NCI-H460 (cell line): ENCODE data around the gene PLA2G4F. TPM values are rescaled to one million over a fixed set of nuclear protein-coding genes. Genes with fewer than 3 reads are reported as not detected.

ENCODE experiments used
- DNase-seq: peaks from one replicate; pipeline ENCODE4 v3.0.0-alpha.2; 2016; ENCODE audit warnings: low read depth; ENCODE audit errors: extremely low read depth
- polyA plus RNA-seq: library from polyadenylated mRNA; depleted of rRNA; stranded (reverse); fragments of >200 nt; gene quantifications from 2 replicates; pipeline ENCODE4 v1.2.3, GENCODE V29; 2014; cell fraction: nucleus; rRNA removed
- total RNA-seq: library from RNA; depleted of rRNA; stranded (reverse); fragments of >200 nt; shearing (Covaris generic); gene quantifications from 2 replicates; pipeline ENCODE4 v1.2.3, GENCODE V29; 2014; rRNA removed

Gene PLA2G4F, protein sequence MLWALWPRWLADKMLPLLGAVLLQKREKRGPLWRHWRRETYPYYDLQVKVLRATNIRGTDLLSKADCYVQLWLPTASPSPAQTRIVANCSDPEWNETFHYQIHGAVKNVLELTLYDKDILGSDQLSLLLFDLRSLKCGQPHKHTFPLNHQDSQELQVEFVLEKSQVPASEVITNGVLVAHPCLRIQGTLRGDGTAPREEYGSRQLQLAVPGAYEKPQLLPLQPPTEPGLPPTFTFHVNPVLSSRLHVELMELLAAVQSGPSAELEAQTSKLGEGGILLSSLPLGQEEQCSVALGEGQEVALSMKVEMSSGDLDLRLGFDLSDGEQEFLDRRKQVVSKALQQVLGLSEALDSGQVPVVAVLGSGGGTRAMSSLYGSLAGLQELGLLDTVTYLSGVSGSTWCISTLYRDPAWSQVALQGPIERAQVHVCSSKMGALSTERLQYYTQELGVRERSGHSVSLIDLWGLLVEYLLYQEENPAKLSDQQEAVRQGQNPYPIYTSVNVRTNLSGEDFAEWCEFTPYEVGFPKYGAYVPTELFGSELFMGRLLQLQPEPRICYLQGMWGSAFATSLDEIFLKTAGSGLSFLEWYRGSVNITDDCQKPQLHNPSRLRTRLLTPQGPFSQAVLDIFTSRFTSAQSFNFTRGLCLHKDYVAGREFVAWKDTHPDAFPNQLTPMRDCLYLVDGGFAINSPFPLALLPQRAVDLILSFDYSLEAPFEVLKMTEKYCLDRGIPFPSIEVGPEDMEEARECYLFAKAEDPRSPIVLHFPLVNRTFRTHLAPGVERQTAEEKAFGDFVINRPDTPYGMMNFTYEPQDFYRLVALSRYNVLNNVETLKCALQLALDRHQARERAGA
- not detected in 2 replicates for total RNA-seq
- not detected in 2 replicates for polyA plus RNA-seq

DNA sequence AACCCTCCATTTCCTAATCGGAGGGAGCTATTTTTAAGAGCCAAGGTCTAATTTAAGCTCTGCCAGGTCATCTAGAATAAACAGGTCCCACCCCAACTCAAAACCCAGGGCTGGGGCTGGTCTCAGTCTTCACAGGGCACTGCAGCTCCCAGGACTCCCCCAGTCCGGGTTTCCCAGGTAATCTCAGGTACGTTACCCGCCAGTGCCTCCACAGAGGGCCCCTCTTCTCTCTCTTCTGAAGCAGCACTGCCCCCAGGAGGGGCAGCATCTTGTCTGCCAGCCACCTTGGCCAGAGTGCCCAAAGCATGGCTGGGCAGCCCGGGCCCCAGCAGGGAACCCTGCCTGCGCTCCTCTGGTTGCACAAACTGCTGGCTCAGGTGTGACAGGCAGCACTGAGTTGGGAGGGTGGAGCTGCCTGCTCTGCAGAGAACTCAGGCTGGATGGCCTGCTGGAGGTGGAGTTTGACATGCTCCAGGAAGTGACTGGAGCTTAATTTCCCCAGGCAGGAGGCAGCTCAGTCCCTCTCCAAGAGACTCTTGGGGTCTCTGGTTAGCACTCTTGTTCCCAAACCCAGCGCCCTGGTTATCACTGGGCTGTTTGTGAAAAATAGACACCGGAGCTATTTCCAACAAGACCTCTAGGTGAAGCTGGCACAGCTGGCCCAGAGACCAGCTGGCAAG, at the start of gene PLA2G4F:
TSS of gene PLA2G4F (minus strand) at position 394 of the 680 bp plus-strand sequence. CDS start at position 307, 87 bp downstream.
- DNase-seq = no peak

DNA sequence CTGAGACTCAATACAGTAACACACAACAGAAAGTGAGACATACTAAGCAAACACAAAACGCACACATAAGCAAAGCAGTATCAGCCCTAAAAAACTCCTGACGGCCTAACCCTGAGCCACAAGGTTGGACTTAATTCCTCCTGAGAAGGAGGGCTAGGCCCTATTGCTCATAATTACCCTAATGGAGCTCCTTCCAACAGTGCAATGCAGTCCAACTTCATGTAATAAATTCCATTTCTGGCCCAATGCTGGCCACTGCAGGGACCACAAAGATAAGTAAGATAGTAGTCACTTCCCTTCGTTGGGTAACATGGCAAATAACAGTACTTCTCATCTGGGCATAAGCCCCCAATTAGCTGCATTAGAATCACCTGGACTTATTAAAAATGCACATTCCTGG, 47.5 kb upstream of the PLA2G4F start:
- DNase-seq = no peak

- no peak for DNase-seq
These were observed 46.2 kb upstream of the PLA2G4F start for GRCh38 chr15:42202653-42203052.

DNA sequence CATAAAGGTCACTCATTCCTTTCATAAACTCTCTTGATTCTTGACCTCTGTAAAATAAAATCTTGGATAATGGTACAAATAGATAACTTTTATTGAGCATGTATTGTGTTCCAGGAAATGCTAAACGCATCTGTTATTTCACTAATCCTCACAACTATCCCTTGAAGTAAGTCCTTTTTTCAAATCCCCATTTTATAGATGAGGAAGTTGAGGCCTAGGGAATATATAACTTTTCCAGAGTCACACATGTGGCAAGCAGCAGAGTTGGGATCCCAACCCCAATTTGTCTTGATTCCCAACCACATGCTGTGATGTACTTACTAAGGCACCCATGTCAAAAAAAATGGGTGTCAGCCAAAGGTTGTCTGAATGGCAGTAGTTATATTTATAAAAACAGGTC, 45.4 kb upstream of the PLA2G4F start:
- no peak for DNase-seq

DNA sequence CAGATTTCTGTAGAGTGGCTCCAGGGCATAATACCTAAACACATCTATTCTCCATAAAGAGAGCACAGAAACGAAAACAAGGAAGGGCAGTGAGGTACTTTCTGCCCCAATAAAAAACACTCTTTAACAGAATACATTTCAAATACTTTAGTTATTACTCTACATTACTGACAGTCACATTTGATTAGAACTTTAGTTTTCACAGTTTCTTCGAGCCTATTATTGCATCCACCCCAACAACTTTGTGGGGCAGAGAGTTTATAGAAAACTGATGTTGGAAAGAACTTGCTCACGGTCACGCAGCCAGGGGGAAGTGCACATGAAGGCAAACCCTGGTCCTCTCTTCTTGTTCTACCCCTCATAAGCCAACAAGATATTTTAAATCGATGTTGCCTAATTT, 42.7 kb upstream of the PLA2G4F start:
- DNase-seq = no peak

DNA sequence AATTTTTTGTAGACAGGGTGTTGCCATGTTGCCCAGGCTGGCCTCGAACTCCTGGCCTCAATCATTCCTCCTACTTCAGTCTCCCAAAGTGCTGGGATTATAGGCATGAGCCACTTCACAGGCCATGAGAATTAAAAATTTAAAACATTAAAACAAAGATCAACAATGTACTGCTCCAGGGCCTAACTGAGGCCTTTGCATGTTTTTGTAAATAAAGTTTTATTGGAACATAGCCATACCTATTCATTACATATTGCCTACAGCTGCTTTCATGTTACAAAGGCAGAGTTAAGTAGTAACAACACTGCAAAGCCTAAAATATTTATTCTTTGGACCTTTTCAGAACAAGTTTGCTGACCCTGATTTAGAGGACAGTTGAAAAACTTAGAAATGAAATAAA, 42.1 kb upstream of the PLA2G4F start:
- no peak for DNase-seq

DNA sequence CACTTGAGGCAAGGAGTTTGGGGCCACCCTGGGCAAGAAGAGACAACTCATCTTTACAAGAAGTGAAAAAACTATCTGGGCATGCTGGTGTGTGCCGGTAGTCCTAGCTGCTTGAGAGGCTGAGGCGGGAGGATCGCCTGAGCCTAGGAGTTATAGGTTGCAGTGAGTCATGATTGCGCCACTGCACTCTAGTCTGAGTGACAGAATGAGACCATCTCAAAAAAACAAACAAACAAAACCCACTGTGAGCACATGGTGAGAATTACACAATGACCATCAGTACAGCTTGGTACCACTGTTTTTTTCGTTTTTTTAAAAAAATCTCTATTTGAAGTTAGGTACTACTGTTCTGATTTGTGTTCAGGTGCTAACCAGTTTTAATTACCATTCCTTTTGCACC, 38.1 kb upstream of the PLA2G4F start:
- peak; percentile 86 for DNase-seq

DNA sequence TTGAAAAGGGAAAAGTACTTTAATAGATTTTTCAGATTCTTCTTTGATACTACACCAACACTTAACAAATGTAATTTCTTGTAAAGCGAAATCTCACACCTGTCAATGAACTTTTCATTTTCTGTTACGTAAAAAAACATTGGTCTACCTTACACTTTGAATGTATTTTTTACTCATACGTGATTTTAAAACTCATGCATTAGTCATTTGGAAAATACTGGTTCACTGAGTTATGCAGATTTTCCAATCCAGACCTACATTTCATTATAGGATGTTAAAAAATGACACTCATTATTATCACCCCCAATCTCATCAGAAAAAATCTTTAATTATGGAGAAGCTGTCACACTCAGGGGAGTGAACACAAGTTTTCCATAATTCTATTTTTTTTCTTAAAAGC, 36.9 kb upstream of the PLA2G4F start:
- no peak for DNase-seq

DNA sequence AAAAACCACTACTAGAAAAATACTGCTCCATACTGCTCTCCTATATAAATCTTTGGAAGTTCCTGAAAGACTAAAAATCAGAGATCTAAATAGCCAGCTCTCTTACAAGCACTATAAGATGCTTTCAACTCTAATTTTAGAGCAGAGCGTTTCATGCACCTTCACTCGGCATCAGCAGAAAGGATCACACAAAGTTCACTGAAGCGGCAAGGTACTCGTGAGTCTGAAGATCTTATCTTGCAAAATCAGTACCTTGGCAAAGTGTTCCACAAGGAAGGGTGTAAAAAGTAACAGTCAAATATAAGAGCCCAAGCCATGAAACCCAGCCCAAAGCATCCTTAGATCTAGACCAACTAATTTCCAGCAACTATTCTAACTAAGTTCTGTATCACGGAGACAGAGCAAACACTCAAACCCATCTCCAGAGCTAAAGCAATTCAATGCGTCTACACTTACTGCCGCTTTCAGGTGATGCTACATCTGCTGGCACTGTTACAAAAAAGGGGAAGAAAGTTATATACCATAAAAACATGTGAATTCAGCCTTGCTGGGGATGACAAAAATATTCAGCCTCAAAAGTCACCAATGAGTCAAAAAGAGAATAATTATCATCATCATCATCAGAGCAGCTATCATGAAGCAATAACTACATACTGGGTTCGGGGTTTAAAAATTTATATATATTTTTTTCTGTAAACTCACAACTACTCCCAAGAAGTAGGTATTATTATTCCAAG, 35.3 kb upstream of the PLA2G4F start:
- no peak for DNase-seq

- DNase-seq = no peak
These were observed 33.9 kb upstream of the PLA2G4F start for GRCh38 chr15:42190370-42190769.

DNA sequence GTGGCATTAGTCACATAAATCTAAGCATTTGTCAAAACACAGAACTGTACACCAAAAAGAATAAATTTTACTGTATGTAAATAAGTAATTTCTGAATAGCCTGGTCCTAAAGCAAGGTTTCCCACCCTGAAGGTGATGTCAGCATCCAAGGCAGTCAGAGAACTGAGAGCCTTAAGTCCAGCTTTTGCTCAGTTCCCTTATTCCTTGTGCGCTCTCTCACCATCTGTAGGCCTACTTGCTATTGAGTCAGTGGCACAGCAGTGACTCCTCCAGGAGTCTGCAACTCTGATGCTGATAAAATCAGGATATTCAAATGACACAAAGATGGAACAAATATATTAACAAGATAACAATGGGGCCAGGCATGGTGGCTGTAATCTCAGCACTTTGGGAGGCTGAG, 29.4 kb upstream of the PLA2G4F start:
- no peak for DNase-seq

GRCh38 chr15:42184736-42185135, 28.3 kb upstream of the PLA2G4F start:
- no peak for DNase-seq

DNA sequence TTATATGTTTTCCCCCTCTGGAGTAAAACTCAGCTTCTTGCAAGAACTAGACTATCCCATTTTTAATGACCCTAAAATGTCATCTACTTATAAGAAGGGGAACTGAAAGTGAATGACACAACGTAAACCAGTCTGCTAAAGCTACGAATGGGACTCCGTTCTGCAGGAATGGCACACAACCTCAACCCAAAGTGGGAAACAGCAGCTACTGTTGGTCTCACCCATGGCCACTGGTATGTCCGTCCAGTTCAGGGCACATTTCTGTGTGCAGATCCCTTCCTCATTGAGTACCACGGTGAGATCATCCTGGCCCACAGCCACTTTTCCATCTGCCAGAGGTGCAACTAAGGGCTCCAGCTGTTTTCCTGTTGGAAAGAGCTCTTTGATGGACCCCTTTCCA, 27.9 kb upstream of the PLA2G4F start:
- DNase-seq = no peak

DNA sequence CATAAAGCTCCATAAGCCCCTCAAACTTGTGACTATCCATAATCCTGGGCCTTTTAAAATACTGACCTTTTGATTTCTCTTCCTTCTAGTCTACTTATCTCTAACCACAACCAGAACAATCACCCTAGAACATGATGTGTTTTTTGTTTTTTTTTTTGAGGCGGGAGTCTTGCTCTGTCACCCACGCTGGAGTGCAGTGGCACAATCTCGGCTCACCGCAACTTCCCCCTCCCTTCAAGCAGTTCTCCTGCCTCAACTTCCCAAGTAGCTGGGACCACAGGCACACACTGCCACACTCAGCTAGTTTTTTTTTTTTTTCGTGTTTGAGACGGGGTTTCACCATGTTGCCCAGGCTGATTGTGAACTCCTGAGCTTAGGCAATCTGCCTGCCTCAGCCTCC, 26.5 kb upstream of the PLA2G4F start:
- no peak for DNase-seq

GRCh38 chr15:42182328-42182886, 26.0 kb upstream of the PLA2G4F start:
- no peak for DNase-seq

GRCh38 chr15:42178056-42178455, 21.6 kb upstream of the PLA2G4F start:
- DNase-seq = no peak

DNA sequence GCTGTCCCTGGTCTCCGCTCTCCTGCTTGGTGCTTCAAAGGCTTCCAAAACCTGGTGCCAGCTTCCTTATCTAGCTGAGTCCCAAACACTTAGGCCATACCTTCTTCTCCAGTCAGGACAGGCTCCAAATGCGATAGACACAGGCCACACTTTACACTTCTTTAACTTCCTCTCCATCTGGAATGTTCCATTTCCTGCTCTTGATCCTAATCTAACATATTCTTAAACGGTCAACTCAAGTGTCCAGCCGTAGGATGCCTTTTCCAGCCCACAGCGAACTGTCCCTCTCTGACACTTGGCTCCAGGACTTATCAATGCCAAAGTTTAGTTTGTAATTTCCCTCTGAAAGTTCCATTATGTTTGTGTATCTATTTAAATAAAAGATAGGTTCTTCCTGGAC, 19.2 kb upstream of the PLA2G4F start:
- no peak for DNase-seq

- DNase-seq = no peak
These were observed 16.0 kb upstream of the PLA2G4F start for GRCh38 chr15:42172475-42172874.

- no peak for DNase-seq
These were observed 15.4 kb upstream of the PLA2G4F start for GRCh38 chr15:42171795-42172194.

DNA sequence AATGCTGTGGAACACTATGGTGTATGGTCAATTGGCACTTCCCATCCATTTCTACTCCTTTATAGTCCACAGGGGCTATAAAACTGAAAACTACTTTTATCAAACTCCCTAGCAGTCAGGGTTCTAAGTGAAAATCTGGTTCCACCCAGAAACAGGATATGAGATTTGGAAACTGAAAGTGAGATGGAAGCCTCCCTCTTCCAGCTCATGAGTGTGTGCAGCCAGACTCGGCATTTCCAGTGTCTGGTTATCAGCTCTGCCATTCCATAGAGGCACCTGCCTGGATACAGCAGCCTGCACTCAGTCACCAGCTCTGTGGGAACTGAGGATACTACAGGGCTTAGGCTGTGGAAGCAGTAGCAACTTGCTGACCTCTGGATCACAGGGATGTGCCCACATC, 14.7 kb upstream of the PLA2G4F start:
- no peak for DNase-seq
